Pancreas (tissue), 10 donors: ENCODE results near the gene MRTFB. TPM values are rescaled to one million over a fixed set of nuclear protein-coding genes. Genes with fewer than 3 reads are reported as not detected.

Experiments
- ATAC-seq, 4 donors: fragments of 200-7000 bp; cut with Tn5 transposase; one replicate each; pipeline versions ENCODE4 v1.8.0 to v1.9.1; 2020; ENCODE audit warnings: mild to moderate bottlenecking in 4 of 4, moderate library complexity in 4 of 4
- DNase-seq, 6 donors: peaks; one replicate each; pipeline ENCODE4 v3.0.0-alpha.2; 2020
- FAIRE-seq: peaks from 2 replicates; lab custom pipeline; 2012; peaks lifted over from hg19 to GRCh38; lab: Jason Lieb, UNC
- H3K27ac ChIP-seq, 4 donors: fragments of 200-600 bp; sonication (generic); 1 replicate in 3 of 4; 2 replicates in 1 of 4; pipeline versions ENCODE4 v1.5.0 to v1.8.0; 2020
- H3K27me3 ChIP-seq, 4 donors: fragments of 200-600 bp; one replicate each; pipeline ENCODE4 v1.8.0; 2021
- H3K36me3 ChIP-seq, 3 donors: fragments of 200-600 bp; sonication (generic) in 1 of 3; one replicate each; pipeline versions ENCODE4 v1.5.0 to v1.8.0; 2020 to 2021
- H3K4me1 ChIP-seq, 3 donors: fragments of 200-600 bp; one replicate each; pipeline ENCODE4 v1.8.0; 2021
- H3K4me3 ChIP-seq, 4 donors: fragments of 200-600 bp; sonication (generic) in 2 of 4; one replicate each; pipeline versions ENCODE4 v1.5.0 to v1.8.0; 2020 to 2021
- H3K9me3 ChIP-seq, 4 donors: fragments of 200-600 bp; one replicate each; pipeline ENCODE4 v1.8.0; 2021
- WGBS, 2 donors: extraction: QIAGEN DNeasy Blood & Tissue Kit; methylation state at CpG; one replicate each; pipeline ENCODE4 v1.1.7; 2013; 5-methylcytosine and 5-hydroxymethylcytosine counted together
- intact Hi-C, 3 donors: fragments of 100-400 bp; cut with DNase I; formaldehyde crosslinking; loops; one replicate each; pipeline versions ENCODE4 v1.11.1 to v1.14.2; 2022
- polyA plus RNA-seq, 2 donors: library from polyadenylated mRNA; stranded (reverse); fragments of 200-250 nt; gene quantifications; one replicate each; pipeline ENCODE4 v1.2.3, GENCODE V29; 2013
- total RNA-seq, 6 donors: library from RNA; stranded (reverse); fragmentation: NEBNext Ultra II Directional in 4 of 6; extraction: Animal tissue kit (Norgen Biotek cat#: 25700) in 4 of 6; gene quantifications; one replicate each; pipeline versions ENCODE4 v1.2.1 to v1.2.4, GENCODE V29; 2021 to 2023
- TF ChIP-seq, protein P1 (sequence below), 4 donors: fragments of 200-600 bp; sonication (generic) in 3 of 4; IDR thresholded peaks; one replicate each; pipeline versions ENCODE4 v1.5.0 to v1.8.0; 2021; ENCODE audit warnings: antibody characterized with exemption in 4 of 4
- donor health status: healthy with polysubstance abuse.
- donor health status: DM: no; HTN: no; CAD: no; lungs with moderate emphysema.
- donor health status: DM: no; HTN: no; CAD: no.
- donor health status: control.
- donor health status: control.
- donor health status: Bipolar disorder and iron deficiency.
- donor health status: DM: yes; HTN: yes; CAD: no.
- donor health status: DM: no; HTN: no; CAD: no.
- donor health status: DM: no; HTN: no; CAD: no.
- donor health status: DM: yes; HTN: yes; CAD: no.

The MRTFB gene
- total and polyA plus RNA-seq, 8 donors = 8.7 to 36.6 (median 24.4) TPM

DNA sequence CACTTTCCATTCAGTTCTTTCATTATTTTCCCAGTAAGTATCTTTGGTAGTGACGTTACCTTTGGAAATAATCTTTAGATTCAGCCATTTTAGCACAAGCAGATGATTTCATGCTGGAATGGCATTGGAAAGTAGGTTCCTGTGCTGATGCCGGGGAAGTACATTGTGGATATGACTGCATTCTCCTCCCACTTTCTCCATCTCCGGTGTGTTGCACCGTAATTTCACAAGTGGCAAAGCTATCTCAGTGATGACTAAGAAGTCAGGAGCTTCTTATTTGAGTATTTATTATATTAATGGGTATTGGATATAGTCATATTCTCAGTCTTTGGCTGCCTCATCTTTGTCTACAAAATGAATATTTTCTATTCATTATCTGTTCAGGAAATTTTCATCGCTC, 69.8 kb downstream of the MRTFB start:
- H3K4me1 ChIP-seq = peaks cover 0 to under 1% (median under 1%) of the 10 kb centered on the region in 3 donors
- no peak for ATAC-seq
- no peak for FAIRE-seq
- TF ChIP-seq, protein P1, sequence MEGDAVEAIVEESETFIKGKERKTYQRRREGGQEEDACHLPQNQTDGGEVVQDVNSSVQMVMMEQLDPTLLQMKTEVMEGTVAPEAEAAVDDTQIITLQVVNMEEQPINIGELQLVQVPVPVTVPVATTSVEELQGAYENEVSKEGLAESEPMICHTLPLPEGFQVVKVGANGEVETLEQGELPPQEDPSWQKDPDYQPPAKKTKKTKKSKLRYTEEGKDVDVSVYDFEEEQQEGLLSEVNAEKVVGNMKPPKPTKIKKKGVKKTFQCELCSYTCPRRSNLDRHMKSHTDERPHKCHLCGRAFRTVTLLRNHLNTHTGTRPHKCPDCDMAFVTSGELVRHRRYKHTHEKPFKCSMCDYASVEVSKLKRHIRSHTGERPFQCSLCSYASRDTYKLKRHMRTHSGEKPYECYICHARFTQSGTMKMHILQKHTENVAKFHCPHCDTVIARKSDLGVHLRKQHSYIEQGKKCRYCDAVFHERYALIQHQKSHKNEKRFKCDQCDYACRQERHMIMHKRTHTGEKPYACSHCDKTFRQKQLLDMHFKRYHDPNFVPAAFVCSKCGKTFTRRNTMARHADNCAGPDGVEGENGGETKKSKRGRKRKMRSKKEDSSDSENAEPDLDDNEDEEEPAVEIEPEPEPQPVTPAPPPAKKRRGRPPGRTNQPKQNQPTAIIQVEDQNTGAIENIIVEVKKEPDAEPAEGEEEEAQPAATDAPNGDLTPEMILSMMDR (IDR thresholded peaks at IDR 0.05) = no peak
- no peak overlapping the region for H3K27ac ChIP-seq
- WGBS, 2 donors = 95 to 96% methylated on average over 5 of the region's 5 CpGs
- H3K36me3 ChIP-seq = no peaks in the 10 kb centered on the region
- H3K9me3 ChIP-seq = no peaks in the 10 kb centered on the region
- intact Hi-C loops = no loop called here
- H3K27me3 ChIP-seq = no peaks in the 10 kb centered on the region
- no peak for DNase-seq
- no peak overlapping the region for H3K4me3 ChIP-seq

DNA sequence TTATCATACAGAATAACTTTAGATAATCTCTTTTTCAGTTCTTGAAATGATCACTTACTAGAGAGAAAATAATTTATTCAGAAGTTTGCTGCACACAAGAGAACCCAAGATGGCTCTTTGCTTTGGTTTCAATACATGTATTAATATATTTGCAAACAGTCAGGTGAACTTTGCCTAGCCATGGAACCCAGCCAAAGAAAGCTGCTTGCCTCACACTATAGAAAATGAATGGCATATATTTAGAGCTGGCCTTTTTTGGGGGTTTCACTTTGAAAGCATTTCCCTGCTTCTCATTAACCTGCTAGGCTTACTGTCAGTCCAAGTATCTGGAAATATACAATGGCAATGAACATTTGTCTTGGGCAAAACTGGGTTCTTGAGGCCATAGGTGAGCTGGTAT, 75.3 kb downstream of the MRTFB start:
- TF ChIP-seq, protein P1 (IDR thresholded peaks at IDR 0.05) = no peak
- Histone ChIP-seq H3K36me3 (no peaks in the 10 kb centered on the region), H3K9me3 (no peaks in the 10 kb centered on the region), H3K27ac (no peak overlapping the region), H3K27me3 (no peaks in the 10 kb centered on the region), H3K4me3 (no peak overlapping the region), H3K4me1 (peaks cover 0 to 11% (median 7%) of the 10 kb centered on the region in 3 donors)
- FAIRE-seq (no peak), ATAC-seq (no peak), DNase-seq (no peak)
- intact Hi-C loops = no loop called here

DNA sequence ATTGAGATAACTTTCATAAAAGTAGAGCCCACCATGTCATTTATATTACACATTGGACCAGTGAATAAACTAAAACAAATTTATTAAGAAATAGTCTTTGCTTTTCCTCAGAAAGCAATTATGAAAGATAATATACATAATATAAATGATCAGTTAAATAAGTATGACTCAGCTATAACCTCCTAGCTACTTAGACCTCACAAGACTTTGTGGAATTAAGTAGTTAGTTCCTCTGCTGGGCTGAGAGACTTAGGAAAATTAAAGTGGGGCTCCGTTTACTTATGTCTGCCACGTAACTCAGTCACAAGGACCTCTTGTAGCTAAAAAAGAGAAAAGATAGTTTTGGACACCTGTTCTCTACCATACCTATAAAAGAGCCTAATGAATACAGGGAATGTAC, 76.9 kb downstream of the MRTFB start:
- TF ChIP-seq, protein P1 (IDR thresholded peaks at IDR 0.05) = no peak
- no peaks in the 10 kb centered on the region for H3K36me3 ChIP-seq
- intact Hi-C loops = no loop called here
- H3K27ac ChIP-seq = no peak overlapping the region
- no peak for DNase-seq
- FAIRE-seq = no peak
- H3K4me1 ChIP-seq = peaks cover 0 to 11% (median 10%) of the 10 kb centered on the region in 3 donors
- H3K4me3 ChIP-seq = no peak overlapping the region
- no peak for ATAC-seq
- no peaks in the 10 kb centered on the region for H3K9me3 ChIP-seq
- 88 to 95% methylated on average over 2 of the region's 2 CpGs for whole genome bisulfite sequencing, 2 donors
- H3K27me3 ChIP-seq = no peaks in the 10 kb centered on the region

DNA sequence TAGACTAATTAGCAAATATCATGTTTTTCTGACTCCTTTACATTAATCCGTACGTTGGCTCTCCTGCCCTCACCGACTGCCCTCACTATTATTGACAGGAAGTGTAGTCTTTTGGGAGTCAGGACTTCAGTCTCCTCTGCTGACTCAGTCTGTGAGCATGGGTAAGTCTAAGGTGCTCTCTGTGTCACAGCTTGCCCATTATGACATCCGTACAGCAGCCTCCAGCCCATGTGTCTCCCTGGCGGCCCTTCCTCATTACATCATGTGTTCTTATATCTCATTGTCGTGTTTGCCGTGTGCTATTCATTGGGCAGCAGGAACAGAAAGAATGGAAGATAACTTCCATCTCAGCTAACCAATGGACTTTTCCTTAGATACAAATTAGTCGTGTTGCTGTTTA, 77.5 kb downstream of the MRTFB start:
- intact Hi-C loops = no loop called here
- DNase-seq = no peak
- H3K36me3 ChIP-seq = no peaks in the 10 kb centered on the region
- no peaks in the 10 kb centered on the region for H3K9me3 ChIP-seq
- H3K27me3 ChIP-seq = no peaks in the 10 kb centered on the region
- TF ChIP-seq, protein P1 (IDR thresholded peaks at IDR 0.05) = no peak
- peaks cover 0 to 11% (median 10%) of the 10 kb centered on the region in 3 donors for H3K4me1 ChIP-seq
- no peak for FAIRE-seq
- ATAC-seq = peak in 1 of 4 donors; percentile 34
- no peak overlapping the region for H3K27ac ChIP-seq
- no peak overlapping the region for H3K4me3 ChIP-seq
- 76 to 82% methylated on average over 8 of the region's 8 CpGs for WGBS, 2 donors

DNA sequence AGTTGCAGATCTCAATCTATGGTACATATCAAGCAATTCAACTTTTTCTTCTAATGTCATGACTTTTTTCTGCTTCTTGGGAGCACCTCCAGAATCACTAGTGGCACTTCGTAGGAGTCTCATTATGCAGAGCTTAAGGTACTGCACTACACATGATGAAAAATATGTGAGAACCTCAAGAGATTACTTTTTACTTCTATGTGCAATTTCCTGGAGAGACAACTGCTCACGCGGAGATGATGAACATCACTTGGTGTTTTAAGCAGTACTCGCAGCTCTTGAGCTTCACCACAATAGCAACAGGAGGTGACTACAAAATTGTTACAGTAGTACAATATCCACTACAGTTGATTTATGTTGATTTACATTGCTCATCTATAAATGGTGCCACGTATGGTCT, 79.7 kb downstream of the MRTFB start:
- Histone ChIP-seq H3K36me3 (no peaks in the 10 kb centered on the region), H3K27me3 (no peaks in the 10 kb centered on the region), H3K9me3 (no peaks in the 10 kb centered on the region), H3K4me1 (peaks cover 0 to 11% (median 10%) of the 10 kb centered on the region in 3 donors), H3K4me3 (no peak overlapping the region), H3K27ac (no peak overlapping the region)
- FAIRE-seq (no peak), DNase-seq (no peak), ATAC-seq (no peak)
- intact Hi-C loops = no loop called here
- TF ChIP-seq, protein P1 (IDR thresholded peaks at IDR 0.05) = no peak
- WGBS, 2 donors = 97 to 98% methylated on average over 5 of the region's 5 CpGs
